Loucy (cell line): ENCODE measurements around the gene PCSK5.

Source experiments
- H2AFZ ChIP-seq: fragments of 200-600 bp; sonication (generic); 2 replicates; pipeline ENCODE4 v1.6.0; 2016; ENCODE audit warnings: antibody characterized with exemption, mild to moderate bottlenecking, low read length, moderate library complexity
- H3F3A ChIP-seq: fragments of 200-600 bp; 2 replicates; pipeline ENCODE4 v1.6.0; 2016; ENCODE audit warnings: antibody characterized with exemption, low read depth, mild to moderate bottlenecking
- H3K27me3 ChIP-seq: fragments of 200-600 bp; sonication (generic); 2 replicates; pipeline ENCODE4 v1.6.1; 2014; ENCODE audit warnings: low read length, mild to moderate bottlenecking; ENCODE audit not compliant: insufficient read depth, poor library complexity, severe bottlenecking
- H3K36me3 ChIP-seq: fragments of 200-600 bp; sonication (generic); 2 replicates; pipeline ENCODE4 v1.6.1; 2016; ENCODE audit warnings: low read length; ENCODE audit not compliant: insufficient read depth
- H3K4me1 ChIP-seq: fragments of 200-600 bp; sonication (generic); 2 replicates; pipeline ENCODE4 v1.5.1; 2014; ENCODE audit warnings: low read length, mild to moderate bottlenecking; ENCODE audit not compliant: insufficient read depth, poor library complexity, severe bottlenecking
- H3K4me2 ChIP-seq: fragments of 200-600 bp; sonication (generic); 2 replicates; pipeline ENCODE4 v1.6.0; 2014; ENCODE audit warnings: antibody characterized with exemption, low read length, low read depth, mild to moderate bottlenecking; ENCODE audit not compliant: poor library complexity, severe bottlenecking
- H3K4me3 ChIP-seq: fragments of 200-600 bp; sonication (generic); 2 replicates; pipeline ENCODE4 v1.5.1; 2014; ENCODE audit warnings: low read length, mild to moderate bottlenecking, mixed read lengths; ENCODE audit not compliant: poor library complexity, severe bottlenecking
- H3K79me2 ChIP-seq: fragments of 200-600 bp; sonication (generic); 2 replicates; pipeline ENCODE4 v1.6.1; 2014; ENCODE audit warnings: low read length; ENCODE audit not compliant: insufficient read depth
- H3K9ac ChIP-seq: fragments of 200-600 bp; sonication (generic); 2 replicates; pipeline ENCODE4 v1.6.0; 2014; ENCODE audit warnings: mild to moderate bottlenecking, low read depth, low read length, moderate library complexity; ENCODE audit not compliant: poor library complexity, severe bottlenecking
- H3K9me2 ChIP-seq: fragments of 200-600 bp; sonication (generic); replicated peaks from 2 replicates; pipeline ENCODE4 v1.6.1; 2016; ENCODE audit warnings: low read depth, low read length, mixed read lengths
- H3K9me3 ChIP-seq: fragments of 200-600 bp; sonication (generic); 2 replicates; pipeline ENCODE4 v1.6.1; 2014; ENCODE audit warnings: mild to moderate bottlenecking, antibody characterized with exemption, low read length, low read depth; ENCODE audit not compliant: insufficient read depth
- H4K20me1 ChIP-seq: fragments of 200-600 bp; sonication (generic); 2 replicates; pipeline ENCODE4 v1.6.0; 2014; ENCODE audit warnings: antibody characterized with exemption, low read length, mild to moderate bottlenecking; ENCODE audit not compliant: insufficient read depth, poor library complexity, severe bottlenecking
- CTCF ChIP-seq: fragments of 200-600 bp; sonication (generic); conservative IDR thresholded peaks from 2 replicates; pipeline ENCODE4 v1.5.1; 2014; ENCODE audit warnings: mild to moderate bottlenecking, antibody characterized with exemption, low read length
- EZH2phosphoT487 ChIP-seq: fragments of 200-600 bp; IDR thresholded peaks from 2 replicates; pipeline ENCODE4 v1.6.1; 2018; ENCODE audit warnings: antibody characterized with exemption, mild to moderate bottlenecking, moderate library complexity, borderline replicate concordance

PCSK5 gene

GRCh38 chr9:76018235-76018634, 127.8 kb downstream of the PCSK5 start:
- no peak for TF ChIP-seq EZH2phosphoT487
- TF ChIP-seq CTCF: no peak

GRCh38 chr9:76018761-76019160, 128.3 kb downstream of the PCSK5 start:
- H3K79me2 ChIP-seq: no peaks in the 10 kb centered on the region
- H3K9me3 ChIP-seq: no peaks in the 10 kb centered on the region
- H3K9me2 ChIP-seq: no peaks in the 10 kb centered on the region
- H3K4me2 ChIP-seq: peak overlapping the region; percentile 6
- peaks cover 41% of the 10 kb centered on the region for H3K4me1 ChIP-seq
- no peaks in the 10 kb centered on the region for H3K27me3 ChIP-seq
- H3K4me3 ChIP-seq: no peak overlapping the region
- no peak overlapping the region for H3K9ac ChIP-seq
- H3F3A ChIP-seq: no peaks in the 10 kb centered on the region
- no peak overlapping the region for H2AFZ ChIP-seq
- H3K36me3 ChIP-seq: no peaks in the 10 kb centered on the region
- H4K20me1 ChIP-seq: no peaks in the 10 kb centered on the region
- TF ChIP-seq EZH2phosphoT487: no peak
- TF ChIP-seq CTCF: no peak

More at GRCh38 chr9:76018235-76018634, 127.8 kb downstream of the PCSK5 start:
- Histone ChIP-seq H4K20me1 (no peaks in the 10 kb centered on the region), H3K9me3 (no peaks in the 10 kb centered on the region), H3K36me3 (no peaks in the 10 kb centered on the region), H3K4me2 (no peak overlapping the region), H3K4me3 (no peak overlapping the region), H3K79me2 (no peaks in the 10 kb centered on the region), H3F3A (no peaks in the 10 kb centered on the region), H3K4me1 (peaks cover 36% of the 10 kb centered on the region), H3K9ac (no peak overlapping the region), H2AFZ (no peak overlapping the region), H3K9me2 (no peaks in the 10 kb centered on the region), H3K27me3 (no peaks in the 10 kb centered on the region)

GRCh38 chr9:76020652-76021051, 130.2 kb downstream of the PCSK5 start:
- H3K4me3 ChIP-seq: peak overlapping the region; percentile 43
- H3K27me3 ChIP-seq: no peaks in the 10 kb centered on the region
- H3K9me2 ChIP-seq: no peaks in the 10 kb centered on the region
- H3K4me2 ChIP-seq: peak overlapping the region; percentile 67
- H3K4me1 ChIP-seq: peaks cover 60% of the 10 kb centered on the region
- no peaks in the 10 kb centered on the region for H3K9me3 ChIP-seq
- no peaks in the 10 kb centered on the region for H4K20me1 ChIP-seq
- H3F3A ChIP-seq: peaks cover 4% of the 10 kb centered on the region; the same call in 1 of the 2 replicates
- no peaks in the 10 kb centered on the region for H3K36me3 ChIP-seq
- TF ChIP-seq CTCF: no peak
- no peak for TF ChIP-seq EZH2phosphoT487
- no peaks in the 10 kb centered on the region for H3K79me2 ChIP-seq
- peak overlapping the region; percentile 48; the same call in 1 of the 2 replicates for H2AFZ ChIP-seq
- peak overlapping the region; percentile 21 for H3K9ac ChIP-seq
